ENCODE data around the gene NRG2. TPM values are rescaled to one million over a fixed set of nuclear protein-coding genes. Genes with fewer than 3 reads are reported as not detected.

The NRG2 gene
- total RNA-seq, 1 experiment from 2014 or later: not detected

DNA sequence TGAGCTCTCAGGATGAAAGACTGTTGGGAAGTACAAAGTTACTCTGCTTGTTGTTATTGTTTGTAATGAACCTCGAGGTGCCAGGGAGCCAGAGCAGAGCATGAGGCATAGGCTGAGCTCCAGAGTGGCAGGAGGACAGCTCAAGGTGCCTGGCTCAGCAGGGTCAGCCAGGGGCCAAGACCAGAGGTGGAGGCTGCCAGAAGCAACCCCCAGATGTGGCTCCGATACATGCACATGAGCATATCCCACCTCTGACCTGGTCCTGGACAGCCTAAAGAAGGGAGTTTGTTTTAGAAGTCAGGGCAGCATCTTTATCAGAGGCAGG lies 141.9 kb downstream of the NRG2 start:
- no peak overlapping the region for H3K27ac ChIP-seq (ENCODE audit: low read depth, low read length, poor library complexity, severe bottlenecking)
- ChIA-PET POLR2A (ENCODE audit: low non-redundant PET) (no interaction called here), CTCF (no interaction called here)
- no peak for TF ChIP-seq EZH2 (IDR thresholded peaks at IDR 0.05; ENCODE audit: borderline replicate concordance, low read depth, low read length, poor library complexity, severe bottlenecking)
- TF ChIP-seq, protein P1, sequence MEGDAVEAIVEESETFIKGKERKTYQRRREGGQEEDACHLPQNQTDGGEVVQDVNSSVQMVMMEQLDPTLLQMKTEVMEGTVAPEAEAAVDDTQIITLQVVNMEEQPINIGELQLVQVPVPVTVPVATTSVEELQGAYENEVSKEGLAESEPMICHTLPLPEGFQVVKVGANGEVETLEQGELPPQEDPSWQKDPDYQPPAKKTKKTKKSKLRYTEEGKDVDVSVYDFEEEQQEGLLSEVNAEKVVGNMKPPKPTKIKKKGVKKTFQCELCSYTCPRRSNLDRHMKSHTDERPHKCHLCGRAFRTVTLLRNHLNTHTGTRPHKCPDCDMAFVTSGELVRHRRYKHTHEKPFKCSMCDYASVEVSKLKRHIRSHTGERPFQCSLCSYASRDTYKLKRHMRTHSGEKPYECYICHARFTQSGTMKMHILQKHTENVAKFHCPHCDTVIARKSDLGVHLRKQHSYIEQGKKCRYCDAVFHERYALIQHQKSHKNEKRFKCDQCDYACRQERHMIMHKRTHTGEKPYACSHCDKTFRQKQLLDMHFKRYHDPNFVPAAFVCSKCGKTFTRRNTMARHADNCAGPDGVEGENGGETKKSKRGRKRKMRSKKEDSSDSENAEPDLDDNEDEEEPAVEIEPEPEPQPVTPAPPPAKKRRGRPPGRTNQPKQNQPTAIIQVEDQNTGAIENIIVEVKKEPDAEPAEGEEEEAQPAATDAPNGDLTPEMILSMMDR (conservative IDR thresholded peaks at IDR 0.05; ENCODE audit: low read depth, low read length): no peak
- no peaks in the 10 kb centered on the region for H3K9me3 ChIP-seq (ENCODE audit: low read depth, low read length, poor library complexity, severe bottlenecking)
- intact Hi-C loops (cut with micrococcal nuclease; ENCODE audit: unreplicated experiment): no loop called here
- H3K4me1 ChIP-seq (ENCODE audit: insufficient read depth, low read length, poor library complexity, severe bottlenecking): peaks cover 11% of the 10 kb centered on the region
- DNase-seq (ENCODE audit: low spot score): no peak
- H3K4me3 ChIP-seq (ENCODE audit: low read depth, low read length, poor library complexity, severe bottlenecking): no peak overlapping the region
- H3K36me3 ChIP-seq (ENCODE audit: insufficient read depth, low read length, poor library complexity, severe bottlenecking): no peaks in the 10 kb centered on the region
- no TSS peak for BruUV-seq (replicated peaks)
- peaks cover 65% of the 10 kb centered on the region for H3K27me3 ChIP-seq (replicated peaks; ENCODE audit: insufficient read depth, low read depth, low read length, poor library complexity)

DNA sequence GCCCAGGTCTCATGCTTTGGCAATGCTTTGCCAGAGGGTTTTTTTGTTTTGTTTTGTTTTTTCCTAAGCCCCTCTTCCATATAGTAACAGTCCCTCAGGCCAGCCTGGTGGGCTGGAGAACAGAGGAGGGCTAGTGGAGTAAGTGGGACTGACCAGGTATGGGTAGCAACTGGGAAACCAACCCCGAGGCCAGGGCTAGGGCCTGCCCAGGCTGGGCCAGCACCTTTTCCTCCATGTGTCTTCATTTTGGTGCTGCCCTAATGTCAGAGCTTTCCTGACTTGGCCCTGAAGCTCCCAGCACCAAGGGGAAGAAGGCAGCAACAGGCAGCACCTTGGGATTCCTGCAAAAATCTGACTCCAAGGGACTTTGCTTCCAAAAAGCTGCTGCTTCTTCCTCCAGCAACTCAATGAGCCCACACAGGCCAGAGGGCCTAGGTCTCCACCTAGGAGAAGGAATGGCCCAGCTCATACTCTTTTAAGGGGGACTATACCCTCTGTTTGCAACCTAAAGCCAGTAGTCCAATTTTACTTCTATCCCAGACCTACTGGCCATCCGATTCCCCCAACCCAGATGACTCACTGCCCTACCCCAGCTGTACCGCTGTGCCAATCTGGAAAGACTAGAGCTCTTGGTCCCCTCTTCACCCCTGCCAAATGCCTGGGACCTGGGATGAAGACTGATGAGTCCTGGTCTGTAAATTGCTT lies 142.4 kb downstream of the NRG2 start:
- BruUV-seq (replicated peaks): no TSS peak
- H3K27me3 ChIP-seq (replicated peaks; ENCODE audit: insufficient read depth, low read depth, low read length, poor library complexity): peaks cover 65% of the 10 kb centered on the region
- ChIA-PET POLR2A (ENCODE audit: low non-redundant PET) (no interaction called here), CTCF (interaction anchor here (0.5 kb wide), 1 partner anchor 132 kb away, joined by 7 read pairs; no protein-coding TSS in a partner anchor)
- peaks cover 11% of the 10 kb centered on the region for H3K4me1 ChIP-seq (ENCODE audit: insufficient read depth, low read length, poor library complexity, severe bottlenecking)
- H3K27ac ChIP-seq (ENCODE audit: low read depth, low read length, poor library complexity, severe bottlenecking): no peak overlapping the region
- TF ChIP-seq EZH2 (IDR thresholded peaks at IDR 0.05; ENCODE audit: borderline replicate concordance, low read depth, low read length, poor library complexity, severe bottlenecking): no peak
- TF ChIP-seq, protein P1 (conservative IDR thresholded peaks at IDR 0.05; ENCODE audit: low read depth, low read length): no peak
- DNase-seq (ENCODE audit: low spot score): no peak
- H3K36me3 ChIP-seq (ENCODE audit: insufficient read depth, low read length, poor library complexity, severe bottlenecking): no peaks in the 10 kb centered on the region
- H3K4me3 ChIP-seq (ENCODE audit: low read depth, low read length, poor library complexity, severe bottlenecking): no peak overlapping the region
- H3K9me3 ChIP-seq (ENCODE audit: low read depth, low read length, poor library complexity, severe bottlenecking): no peaks in the 10 kb centered on the region
- intact Hi-C loops (cut with micrococcal nuclease; ENCODE audit: unreplicated experiment): no loop called here

DNA sequence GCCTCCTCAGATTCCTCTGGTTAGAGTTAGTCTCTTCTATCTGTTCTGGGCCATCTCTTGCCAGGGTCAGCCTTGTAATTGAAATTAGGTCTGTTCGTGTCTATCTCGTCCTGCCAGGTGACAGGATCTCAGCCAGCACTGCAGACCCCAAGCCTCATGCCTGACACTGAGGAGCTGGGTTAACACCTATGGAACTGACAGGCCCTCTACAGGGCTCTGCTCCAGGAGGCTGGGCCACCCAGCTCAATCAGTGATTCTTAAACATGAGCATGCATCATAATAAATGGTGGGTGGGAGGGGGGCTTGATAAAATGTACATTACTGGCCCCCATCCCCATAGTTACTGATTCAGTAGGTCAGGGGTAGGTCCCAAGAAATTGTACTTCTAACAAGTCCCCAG lies 144.1 kb downstream of the NRG2 start:
- H3K9me3 ChIP-seq (ENCODE audit: low read depth, low read length, poor library complexity, severe bottlenecking): no peaks in the 10 kb centered on the region
- no peaks in the 10 kb centered on the region for H3K36me3 ChIP-seq (ENCODE audit: insufficient read depth, low read length, poor library complexity, severe bottlenecking)
- H3K4me1 ChIP-seq (ENCODE audit: insufficient read depth, low read length, poor library complexity, severe bottlenecking): peaks cover 4% of the 10 kb centered on the region
- POLR2A ChIA-PET (ENCODE audit: low non-redundant PET): no interaction called here
- H3K27me3 ChIP-seq (replicated peaks; ENCODE audit: insufficient read depth, low read depth, low read length, poor library complexity): peaks cover 48% of the 10 kb centered on the region
- intact Hi-C loops (cut with micrococcal nuclease; ENCODE audit: unreplicated experiment): no loop called here
- H3K4me3 ChIP-seq (ENCODE audit: low read depth, low read length, poor library complexity, severe bottlenecking): no peak overlapping the region
- no peak overlapping the region for H3K27ac ChIP-seq (ENCODE audit: low read depth, low read length, poor library complexity, severe bottlenecking)
- CTCF ChIA-PET: no interaction called here
- no TSS peak for BruUV-seq (replicated peaks)
- no peak for DNase-seq (ENCODE audit: low spot score)
- no peak for TF ChIP-seq EZH2 (IDR thresholded peaks at IDR 0.05; ENCODE audit: borderline replicate concordance, low read depth, low read length, poor library complexity, severe bottlenecking)
- TF ChIP-seq, protein P1 (conservative IDR thresholded peaks at IDR 0.05; ENCODE audit: low read depth, low read length): no peak
